Measurements from ENCODE around the gene RND1.
A peak's percentile ranks its signal among the peaks of the same experiment; 100 is the strongest.
"Not testable (repeated sequence)": the region's sequence is repeated elsewhere in the genome, so short reads cannot be mapped to it uniquely, and the experiment has no call there.

RND1 gene

DNA sequence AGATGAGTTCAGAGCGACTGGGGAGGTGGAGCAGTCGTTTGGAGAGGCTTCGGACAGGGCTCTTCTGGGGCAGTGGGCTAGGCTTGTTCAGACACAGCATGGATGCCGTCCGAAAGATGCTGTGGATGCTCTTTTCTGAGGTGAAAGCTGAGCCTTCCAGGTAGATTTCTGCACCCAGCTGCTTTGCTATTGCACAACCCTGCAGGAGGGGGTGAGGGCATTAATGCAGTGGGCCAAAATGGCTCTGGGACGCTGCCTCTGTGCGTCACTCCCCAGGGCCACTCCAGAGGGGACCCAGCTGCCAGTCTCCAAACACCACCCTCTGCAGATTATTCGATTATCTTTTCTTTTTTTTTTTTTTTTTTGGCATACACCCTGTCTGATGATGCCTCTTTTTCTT lies 7.6 kb downstream of the RND1 start:
- DNase-seq (ENCODE audit: low spot score), result no peak
- Mint-ChIP-seq H3K27me3 (ENCODE audit: low read depth) (peaks cover 6% of the 10 kb centered on the region), H3K27ac (no peak overlapping the region), H3K4me1 (ENCODE audit: low read depth) (peaks cover 8% of the 10 kb centered on the region), H3K9me3 (no peaks in the 10 kb centered on the region), H3K4me3 (no peak overlapping the region), H3K36me3 (ENCODE audit: low read depth) (no peaks in the 10 kb centered on the region)

DNA sequence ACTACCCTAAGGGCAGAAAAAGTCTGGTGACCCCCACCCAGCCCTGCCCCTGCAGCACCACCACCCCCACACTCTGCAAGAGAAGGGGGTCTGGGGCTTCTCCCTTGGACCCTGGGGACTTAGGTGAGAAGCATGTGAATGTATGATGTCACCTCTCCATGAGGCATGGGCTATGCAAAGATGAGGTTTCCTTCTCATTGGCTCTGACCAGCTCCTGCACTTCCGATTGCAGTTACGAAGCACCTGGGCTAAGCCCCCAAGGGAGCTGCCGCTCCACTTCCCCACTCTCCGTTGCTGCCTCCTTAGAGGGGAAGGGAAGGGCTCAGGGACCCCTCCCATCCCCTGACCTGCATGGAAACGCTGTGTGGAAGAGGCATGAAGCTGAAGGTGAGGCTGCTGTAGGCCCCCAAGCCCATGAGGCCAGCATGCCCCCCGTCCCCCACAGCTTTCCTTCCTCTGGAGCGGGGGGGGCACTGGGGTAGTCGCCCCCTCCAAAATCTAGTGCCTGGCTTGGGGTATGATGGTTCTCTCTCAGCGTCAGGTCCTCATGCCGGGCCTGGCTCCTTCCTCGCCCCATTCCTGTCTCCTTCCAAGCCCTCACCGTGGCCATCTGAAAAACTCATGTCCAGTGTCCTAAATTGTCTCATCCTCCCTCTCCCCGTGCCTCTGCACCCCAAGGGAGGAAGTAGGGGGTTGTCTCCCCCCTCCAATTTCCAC lies 8.2 kb downstream of the RND1 start:
- H3K27ac Mint-ChIP-seq, result no peak overlapping the region
- no peaks in the 10 kb centered on the region for H3K9me3 Mint-ChIP-seq
- no peak overlapping the region for H3K4me3 Mint-ChIP-seq
- DNase-seq (ENCODE audit: low spot score), result no peak
- peaks cover 1% of the 10 kb centered on the region for H3K27me3 Mint-ChIP-seq (ENCODE audit: low read depth)
- no peaks in the 10 kb centered on the region for H3K36me3 Mint-ChIP-seq (ENCODE audit: low read depth)
- H3K4me1 Mint-ChIP-seq (ENCODE audit: low read depth), result peaks cover 12% of the 10 kb centered on the region

DNA sequence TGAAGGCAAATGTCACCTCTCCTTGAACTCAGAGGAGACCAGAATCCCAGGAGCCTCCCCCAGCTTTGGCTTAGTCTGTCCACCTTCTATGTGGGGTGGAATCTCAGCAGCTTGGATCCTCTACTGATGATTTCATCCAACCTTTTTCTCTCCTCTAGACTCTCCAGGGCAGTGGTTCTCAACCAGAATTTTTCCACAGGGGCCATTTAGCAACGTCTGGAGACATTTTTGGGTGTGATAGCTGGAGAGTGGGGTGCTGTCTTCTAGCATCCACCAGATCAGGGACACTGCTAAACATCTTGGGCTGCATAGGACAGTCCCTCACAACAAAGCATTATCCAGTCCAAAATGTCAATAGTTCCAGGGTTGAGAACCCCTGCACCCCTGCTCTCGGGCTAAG lies 9.3 kb downstream of the RND1 start:
- Mint-ChIP-seq H3K4me1 (ENCODE audit: low read depth) (peaks cover 15% of the 10 kb centered on the region), H3K36me3 (ENCODE audit: low read depth) (peaks cover 2% of the 10 kb centered on the region)

DNA sequence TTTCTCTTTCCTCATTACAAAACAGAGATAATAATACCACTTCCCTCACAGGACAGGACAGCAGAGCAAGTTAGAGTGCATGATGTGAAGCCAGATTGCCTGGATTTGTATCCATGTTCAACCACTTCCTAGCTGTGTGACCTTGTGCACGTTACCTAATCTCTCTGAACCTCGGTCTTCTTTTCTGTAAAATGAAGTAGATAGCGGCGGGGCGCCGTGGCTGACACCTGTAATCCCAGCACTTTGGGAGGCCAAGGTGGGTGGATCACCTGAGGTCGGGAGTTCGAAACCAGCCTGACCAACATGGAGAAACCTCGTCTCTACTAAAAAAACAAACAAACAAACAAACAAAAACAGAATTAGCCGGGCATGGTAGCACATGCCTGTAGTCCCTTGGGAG lies 10.7 kb downstream of the RND1 start:
- Mint-ChIP-seq H3K36me3 (ENCODE audit: low read depth) (peaks cover 12% of the 10 kb centered on the region), H3K4me1 (ENCODE audit: low read depth) (peaks cover 23% of the 10 kb centered on the region)
- H3K27me3 Mint-ChIP-seq (ENCODE audit: low read depth); H3K9me3 Mint-ChIP-seq; H3K27ac Mint-ChIP-seq; DNase-seq (ENCODE audit: low spot score); H3K4me3 Mint-ChIP-seq: not testable (repeated sequence)

More for the DNA sequence above, 9.3 kb downstream of the RND1 start:
- H3K27me3 Mint-ChIP-seq (ENCODE audit: low read depth), result no peaks in the 10 kb centered on the region
- H3K9me3 Mint-ChIP-seq, result no peaks in the 10 kb centered on the region
- no peak for DNase-seq (ENCODE audit: low spot score)
- no peak overlapping the region for H3K27ac Mint-ChIP-seq
- H3K4me3 Mint-ChIP-seq, result no peak overlapping the region

DNA sequence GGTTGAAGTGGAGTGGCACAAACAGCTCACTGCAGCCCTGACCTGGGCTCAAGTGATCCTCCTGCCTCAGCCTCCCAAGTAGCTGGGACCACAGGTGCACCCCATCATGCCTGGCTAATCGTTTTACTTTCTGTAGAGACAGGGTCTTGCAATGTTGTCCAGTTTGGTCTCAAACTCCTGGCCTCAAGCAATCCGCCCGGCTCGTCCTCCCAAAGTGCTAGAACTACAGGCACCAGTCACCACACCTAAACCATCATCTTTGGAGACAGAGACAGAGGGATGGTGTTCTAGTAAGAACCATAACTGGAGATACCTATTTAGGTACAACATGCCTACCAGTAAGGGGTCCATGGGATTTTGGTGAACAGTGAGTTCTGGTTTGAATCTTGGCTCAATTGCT lies 11.2 kb downstream of the RND1 start:
- Mint-ChIP-seq H3K36me3 (ENCODE audit: low read depth) (peaks cover 16% of the 10 kb centered on the region), H3K4me1 (ENCODE audit: low read depth) (peaks cover 26% of the 10 kb centered on the region)

DNA sequence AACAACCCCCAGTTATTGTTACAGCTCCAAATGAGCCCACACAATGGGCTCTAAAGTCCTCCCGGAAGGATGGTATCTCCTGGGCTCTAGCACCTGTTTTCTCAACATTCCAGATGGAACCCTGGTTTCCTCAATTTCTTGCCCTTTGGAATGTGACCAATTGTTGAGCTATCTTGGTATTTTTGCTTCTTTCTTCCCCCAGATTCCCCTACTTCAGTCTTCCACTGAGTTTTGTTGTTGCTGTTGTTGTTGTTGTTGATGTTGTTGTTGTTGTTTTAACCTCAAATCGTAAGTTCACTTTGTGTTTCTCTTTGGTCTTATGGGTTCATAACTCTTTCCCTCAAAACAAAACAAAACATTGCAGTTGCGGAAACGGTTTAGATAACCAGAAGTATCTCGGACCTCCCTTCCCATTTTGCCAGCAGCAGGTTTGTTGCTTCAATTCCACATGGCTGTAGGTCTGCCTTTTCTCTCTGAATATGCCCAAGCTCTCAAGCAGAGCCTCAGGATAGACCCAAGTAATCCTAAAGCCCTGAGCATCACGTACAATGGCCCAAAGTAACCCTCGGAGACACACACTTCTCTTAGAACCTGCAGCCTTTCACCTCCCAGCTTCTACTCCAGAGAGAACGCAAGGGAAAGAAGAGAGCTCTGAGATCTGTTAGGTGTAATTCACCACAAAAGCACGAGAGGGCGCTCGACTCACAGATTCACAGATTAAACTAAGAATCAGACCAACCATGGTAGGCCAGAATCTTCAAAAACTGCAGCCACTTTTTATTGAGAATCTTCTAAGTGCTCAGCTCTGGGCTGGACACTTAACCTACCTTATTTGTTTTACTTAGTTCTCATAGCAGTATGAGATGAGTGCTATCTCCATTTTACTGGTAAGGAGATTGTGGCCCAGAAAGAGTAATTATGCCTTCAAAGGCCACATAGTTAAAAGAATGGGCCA lies 12.7 kb downstream of the RND1 start:
- Mint-ChIP-seq H3K27ac (peak overlapping the region; percentile 93), H3K4me3 (peak overlapping the region; percentile 92), H3K27me3 (ENCODE audit: low read depth) (no peaks in the 10 kb centered on the region), H3K4me1 (ENCODE audit: low read depth) (peaks cover 29% of the 10 kb centered on the region), H3K9me3 (no peaks in the 10 kb centered on the region), H3K36me3 (ENCODE audit: low read depth) (peaks cover 19% of the 10 kb centered on the region)
- DNase-seq (ENCODE audit: low spot score), result peak; percentile 83

More for the DNA sequence above, 11.2 kb downstream of the RND1 start:
- Mint-ChIP-seq H3K27ac (no peak overlapping the region), H3K27me3 (ENCODE audit: low read depth) (no peaks in the 10 kb centered on the region), H3K4me3 (no peak overlapping the region), H3K9me3 (no peaks in the 10 kb centered on the region)
- DNase-seq (ENCODE audit: low spot score), result no peak

DNA sequence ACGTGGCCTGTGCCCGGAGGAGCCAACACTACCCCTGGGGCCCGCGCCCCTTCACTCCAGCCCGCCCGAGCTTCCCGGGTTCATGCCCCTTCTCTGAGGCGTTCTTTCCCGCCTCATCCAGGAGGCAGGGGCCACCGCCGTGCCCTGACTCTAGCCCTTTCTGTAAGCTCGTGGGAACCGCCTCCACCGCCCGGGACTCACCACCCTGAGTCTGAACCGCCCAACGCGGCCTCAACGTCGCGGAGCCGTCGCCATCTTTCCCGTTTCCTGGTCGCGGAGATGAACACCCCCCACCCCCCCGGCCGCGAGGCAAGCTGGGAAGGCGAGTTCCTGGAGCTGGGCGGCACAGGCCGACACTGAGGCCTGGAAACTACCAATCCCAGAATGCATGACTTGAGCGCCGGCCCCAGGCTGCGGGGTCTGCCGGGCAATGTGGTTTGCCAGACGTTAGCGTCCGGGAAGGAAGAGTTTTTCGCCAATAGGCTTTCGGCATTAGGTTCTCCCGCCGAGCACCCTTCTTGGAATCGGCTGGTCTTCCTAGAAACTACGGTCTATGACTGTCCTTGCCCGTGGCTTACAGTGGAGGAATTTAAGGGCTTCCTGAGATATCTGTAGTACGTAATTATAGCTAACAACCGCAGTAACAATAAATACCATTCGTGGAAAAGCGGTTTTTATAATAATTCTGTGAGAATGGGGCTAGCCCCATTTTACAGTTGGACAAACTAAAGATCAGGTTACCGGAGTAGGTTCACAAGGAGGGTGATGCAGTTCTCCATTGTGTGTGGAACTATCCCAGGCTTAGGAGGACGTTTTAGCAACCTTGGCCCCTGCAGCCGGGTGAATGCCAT lies 13.6 kb downstream of the RND1 start, which contains the start of gene DDX23:
Gene DDX23, minus strand, starts transcription at position 281 of the 851 bp plus-strand sequence. CDS start 6,381 bp downstream, outside the sequence.
- H3K27me3 Mint-ChIP-seq (ENCODE audit: low read depth), result no peaks in the 10 kb centered on the region
- peak within 1 kb of the TSS; percentile 92 for H3K4me3 Mint-ChIP-seq
- H3K9me3 Mint-ChIP-seq, result no peaks in the 10 kb centered on the region
- H3K36me3 Mint-ChIP-seq (ENCODE audit: low read depth), result peaks cover 19% of the 10 kb centered on the region
- peak within 1 kb of the TSS; percentile 93 for H3K27ac Mint-ChIP-seq
- H3K4me1 Mint-ChIP-seq (ENCODE audit: low read depth), result peaks cover 30% of the 10 kb centered on the region
- peak; percentile 92 for DNase-seq (ENCODE audit: low spot score)

DNA sequence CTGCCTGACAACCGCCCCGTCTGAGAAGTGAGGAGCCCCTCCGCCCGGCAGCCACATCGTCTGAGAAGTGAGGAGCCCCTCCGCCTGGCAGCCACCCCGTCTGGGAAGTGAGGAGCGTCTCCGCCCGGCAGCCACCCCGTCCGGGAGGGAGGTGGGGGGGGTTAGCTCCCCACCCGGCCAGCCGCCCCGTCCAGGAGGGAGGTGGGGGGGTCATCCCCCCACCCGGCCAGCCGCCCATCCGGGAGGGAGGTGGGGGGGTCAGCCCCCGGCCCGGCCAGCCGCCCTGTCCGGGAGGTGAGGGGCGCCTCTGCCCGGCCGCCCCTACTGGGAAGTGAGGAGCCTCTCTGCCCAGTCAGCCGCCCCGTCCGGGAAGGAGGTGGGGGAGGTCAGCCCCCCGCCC lies 23.6 kb downstream of the RND1 start:
- not testable (repeated sequence) for H3K4me1 Mint-ChIP-seq (ENCODE audit: low read depth); H3K27me3 Mint-ChIP-seq (ENCODE audit: low read depth); H3K4me3 Mint-ChIP-seq; H3K27ac Mint-ChIP-seq; DNase-seq (ENCODE audit: low spot score); H3K9me3 Mint-ChIP-seq
- peaks cover 41% of the 10 kb centered on the region for H3K36me3 Mint-ChIP-seq (ENCODE audit: low read depth)

DNA sequence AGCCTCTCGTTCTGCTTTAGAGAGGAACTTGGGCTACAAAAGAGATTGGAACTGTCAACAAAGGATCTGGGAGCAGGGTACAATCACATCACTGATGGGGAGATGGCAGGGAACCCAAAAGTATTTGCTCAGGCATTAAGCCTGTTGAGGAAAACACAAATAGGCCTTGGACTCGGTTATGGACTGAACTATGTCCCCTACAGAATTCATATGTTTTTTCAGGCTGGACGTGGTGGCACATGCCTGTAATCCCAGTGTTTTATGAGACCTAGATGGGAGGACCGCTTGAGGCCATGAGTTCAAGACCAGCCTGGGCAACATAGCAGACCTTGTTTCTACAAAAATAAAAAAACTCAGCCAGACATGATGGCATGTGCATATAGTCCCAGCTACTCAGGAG lies 27.6 kb downstream of the RND1 start:
- H3K36me3 Mint-ChIP-seq (ENCODE audit: low read depth), result peaks cover 55% of the 10 kb centered on the region
- H3K4me3 Mint-ChIP-seq, result no peak overlapping the region

DNA sequence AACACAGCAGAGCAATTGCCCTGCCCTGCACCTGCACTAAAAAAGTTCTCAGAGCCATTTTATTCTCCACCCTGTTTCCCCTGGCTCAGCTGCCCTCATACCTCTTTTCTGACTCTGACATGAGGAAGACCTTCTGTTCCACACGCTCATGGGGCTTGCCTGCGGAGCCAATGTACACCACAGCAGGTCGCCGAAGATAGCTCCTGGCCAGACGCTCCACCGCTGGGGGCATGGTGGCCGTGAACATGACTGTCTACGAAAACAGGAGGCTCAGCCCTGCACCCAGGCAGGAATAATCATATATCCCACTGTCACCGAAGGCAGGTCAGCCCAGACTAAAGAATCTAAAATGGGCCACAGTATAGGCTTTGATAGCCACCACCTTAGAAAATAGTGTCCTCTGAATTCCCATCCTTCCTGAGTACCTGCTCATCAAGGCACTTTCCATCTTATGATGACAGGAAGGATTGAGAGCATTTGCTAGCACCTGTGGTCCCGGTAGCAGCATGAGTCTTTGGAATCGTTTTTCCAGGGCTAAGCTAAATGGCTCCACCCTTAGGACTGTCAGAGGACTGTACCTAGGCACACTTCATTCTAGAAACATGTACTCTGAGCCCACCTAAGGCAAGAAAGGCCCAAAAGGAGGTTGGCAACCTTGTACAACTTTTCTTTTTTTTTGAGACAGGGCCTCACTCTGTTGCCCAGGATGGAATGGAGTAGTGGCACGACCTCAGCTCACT lies 33.2 kb downstream of the RND1 start:
- H3K4me3 Mint-ChIP-seq, result no peak overlapping the region
- H3K27ac Mint-ChIP-seq, result peak overlapping the region; percentile 31
- no peaks in the 10 kb centered on the region for H3K9me3 Mint-ChIP-seq
- no peak for DNase-seq (ENCODE audit: low spot score)
- H3K4me1 Mint-ChIP-seq (ENCODE audit: low read depth), result no peaks in the 10 kb centered on the region
- no peaks in the 10 kb centered on the region for H3K27me3 Mint-ChIP-seq (ENCODE audit: low read depth)
- H3K36me3 Mint-ChIP-seq (ENCODE audit: low read depth), result peaks cover 65% of the 10 kb centered on the region

More for the DNA sequence above, 27.6 kb downstream of the RND1 start:
- no peaks in the 10 kb centered on the region for H3K9me3 Mint-ChIP-seq
- DNase-seq (ENCODE audit: low spot score), result no peak
- no peaks in the 10 kb centered on the region for H3K4me1 Mint-ChIP-seq (ENCODE audit: low read depth)
- no peaks in the 10 kb centered on the region for H3K27me3 Mint-ChIP-seq (ENCODE audit: low read depth)
- H3K27ac Mint-ChIP-seq, result no peak overlapping the region

DNA sequence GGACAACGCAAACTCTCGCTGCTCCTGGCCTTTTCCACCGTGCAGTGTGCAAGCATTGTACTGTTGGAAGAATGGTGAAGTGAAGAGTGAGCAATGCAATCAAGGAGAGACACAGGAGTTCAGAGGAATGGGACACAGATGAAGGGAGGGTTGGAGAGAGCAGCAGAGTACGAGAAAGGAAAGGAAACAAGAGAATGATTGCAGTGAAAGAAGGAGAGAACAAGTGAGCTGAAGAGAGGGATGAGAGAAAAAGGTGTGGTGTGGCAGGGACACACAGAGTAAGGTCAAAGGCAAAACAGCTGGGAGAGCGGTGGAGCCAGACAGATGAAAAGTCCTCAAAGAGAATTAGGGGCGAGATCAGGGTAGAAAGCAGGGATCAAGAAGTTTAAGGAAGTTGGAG lies 34.4 kb downstream of the RND1 start:
- H3K9me3 Mint-ChIP-seq, result no peaks in the 10 kb centered on the region
- no peaks in the 10 kb centered on the region for H3K27me3 Mint-ChIP-seq (ENCODE audit: low read depth)
- DNase-seq (ENCODE audit: low spot score), result no peak
- peaks cover 53% of the 10 kb centered on the region for H3K36me3 Mint-ChIP-seq (ENCODE audit: low read depth)
- no peaks in the 10 kb centered on the region for H3K4me1 Mint-ChIP-seq (ENCODE audit: low read depth)
- no peak overlapping the region for H3K27ac Mint-ChIP-seq
- H3K4me3 Mint-ChIP-seq, result no peak overlapping the region

DNA sequence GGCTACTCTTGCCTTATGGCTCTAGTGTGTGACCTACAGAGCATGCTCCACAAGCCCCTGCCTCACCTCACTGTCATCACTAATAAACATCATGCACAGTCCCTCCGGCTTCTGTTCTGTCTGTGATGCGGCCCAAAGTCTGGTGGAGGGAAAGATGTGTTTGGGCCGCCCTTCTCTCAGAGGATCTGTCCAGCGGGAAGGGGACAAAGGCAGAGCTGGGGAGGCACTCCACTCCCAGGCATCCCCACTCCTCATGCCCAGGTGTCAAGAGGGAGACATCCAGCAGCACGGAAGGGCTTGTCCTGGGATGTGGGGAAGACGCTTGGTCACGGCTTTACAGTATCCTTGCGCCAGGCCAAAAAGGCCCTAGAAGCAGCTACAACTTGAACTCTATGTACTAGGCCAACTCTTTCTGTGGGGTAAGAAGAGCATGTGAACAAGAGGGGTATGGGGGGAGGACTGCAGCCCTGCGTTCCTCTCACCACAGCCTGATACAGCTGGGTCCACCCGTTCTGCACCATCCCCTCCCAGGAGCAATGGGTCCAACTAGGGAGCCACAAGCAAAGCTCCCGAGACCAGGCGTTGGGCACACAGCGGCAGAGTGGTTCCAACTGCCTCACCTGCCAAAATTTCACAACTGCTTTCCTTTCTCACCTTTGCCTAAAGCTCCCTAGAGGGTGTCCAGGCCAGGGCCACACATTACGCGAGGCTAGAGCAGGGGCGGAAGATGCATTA lies 36.7 kb downstream of the RND1 start:
- H3K36me3 Mint-ChIP-seq (ENCODE audit: low read depth), result peaks cover 43% of the 10 kb centered on the region
- H3K27ac Mint-ChIP-seq, result no peak overlapping the region
- H3K9me3 Mint-ChIP-seq, result no peaks in the 10 kb centered on the region
- H3K4me1 Mint-ChIP-seq (ENCODE audit: low read depth), result no peaks in the 10 kb centered on the region
- DNase-seq (ENCODE audit: low spot score), result no peak
- H3K27me3 Mint-ChIP-seq (ENCODE audit: low read depth), result no peaks in the 10 kb centered on the region
- H3K4me3 Mint-ChIP-seq, result no peak overlapping the region
